GM12891 (cell line): ENCODE data around the gene CCDC71.

Experiments
- DNase-seq: peaks from one replicate; pipeline ENCODE4 v3.0.0; 2011; ENCODE audit warnings: low spot score; ENCODE audit not compliant: insufficient read length
- FAIRE-seq: peaks from 2 replicates; lab custom pipeline; 2011; peaks lifted over from hg19 to GRCh38; lab: Jason Lieb, UNC
- PAX5 ChIP-seq: IDR thresholded peaks from 2 replicates; pipeline ENCODE4 v1.6.1; 2011; ENCODE audit warnings: low read length, moderate library complexity, mild to moderate bottlenecking; ENCODE audit not compliant: insufficient read depth, severe bottlenecking
- POLR2A ChIP-seq: IDR thresholded peaks from 2 replicates; pipeline ENCODE4 v1.6.1; 2011; ENCODE audit warnings: low read depth, low read length, control low read depth
- POLR2AphosphoS5 ChIP-seq: IDR thresholded peaks from 2 replicates; pipeline ENCODE4 v1.6.1; 2011; ENCODE audit warnings: low read depth, low read length, control low read depth
- POU2F2 ChIP-seq: IDR thresholded peaks from 2 replicates; pipeline ENCODE4 v1.6.1; 2011; ENCODE audit warnings: low read depth, mild to moderate bottlenecking, control low read depth, low read length, moderate library complexity
- SPI1 ChIP-seq: IDR thresholded peaks from 2 replicates; pipeline ENCODE4 v1.6.1; 2011; ENCODE audit warnings: low read depth, low read length, control low read depth
- TAF1 ChIP-seq: IDR thresholded peaks from 2 replicates; pipeline ENCODE4 v1.6.1; 2011; ENCODE audit warnings: low read depth, low read length, control low read depth

CCDC71 gene

GRCh38 chr3:49133226-49133951 lies 32.7 kb downstream of the CCDC71 start:
- no peak for TF ChIP-seq POLR2AphosphoS5
- TF ChIP-seq PAX5 = no peak
- TF ChIP-seq SPI1 = no peak
- TF ChIP-seq POU2F2 = no peak
- TF ChIP-seq POLR2A = no peak
- no peak for TF ChIP-seq TAF1
- FAIRE-seq = no peak
- DNase-seq = no peak

- DNase-seq = no peak
- no peak for FAIRE-seq
- TF ChIP-seq TAF1 = no peak
- TF ChIP-seq POLR2A = no peak
- no peak for TF ChIP-seq POLR2AphosphoS5
- TF ChIP-seq PAX5 = no peak
- no peak for TF ChIP-seq POU2F2
- TF ChIP-seq SPI1 = no peak
Measured at GRCh38 chr3:49132437-49133225, 33.5 kb downstream of the CCDC71 start, which contains the start of gene LAMB2. TSS of gene LAMB2 (minus strand) at chr3:49133050. CDS start at chr3:49132867, 183 bp downstream.

GRCh38 chr3:49132073-49132436 lies 34.1 kb downstream of the CCDC71 start:
- no peak for TF ChIP-seq POU2F2
- no peak for TF ChIP-seq TAF1
- no peak for TF ChIP-seq PAX5
- TF ChIP-seq SPI1 = no peak
- no peak for TF ChIP-seq POLR2AphosphoS5
- TF ChIP-seq POLR2A = no peak
- DNase-seq = no peak
- no peak for FAIRE-seq

GRCh38 chr3:49131576-49131975 lies 34.6 kb downstream of the CCDC71 start:
- no peak for DNase-seq
- FAIRE-seq = no peak
- TF ChIP-seq POLR2AphosphoS5 (no peak), SPI1 (no peak), PAX5 (no peak), TAF1 (no peak), POLR2A (no peak), POU2F2 (no peak)

- FAIRE-seq (no peak), DNase-seq (no peak)
- no peak for TF ChIP-seq SPI1
- TF ChIP-seq POLR2A = no peak
- no peak for TF ChIP-seq POU2F2
- no peak for TF ChIP-seq POLR2AphosphoS5
- TF ChIP-seq PAX5 = no peak
- no peak for TF ChIP-seq TAF1
Measured at GRCh38 chr3:49131040-49131439, 35.1 kb downstream of the CCDC71 start.

GRCh38 chr3:49124991-49125670 lies 41.0 kb downstream of the CCDC71 start:
- TF ChIP-seq PAX5 = no peak
- no peak for TF ChIP-seq POLR2AphosphoS5
- no peak for TF ChIP-seq POU2F2
- no peak for TF ChIP-seq TAF1
- TF ChIP-seq POLR2A = no peak
- TF ChIP-seq SPI1 = no peak
- FAIRE-seq (no peak), DNase-seq (no peak)

- FAIRE-seq (no peak), DNase-seq (no peak)
- TF ChIP-seq SPI1 = no peak
- TF ChIP-seq TAF1 = no peak
- no peak for TF ChIP-seq POU2F2
- no peak for TF ChIP-seq PAX5
- TF ChIP-seq POLR2AphosphoS5 = no peak
- no peak for TF ChIP-seq POLR2A
Measured at GRCh38 chr3:49124203-49124602, 41.9 kb downstream of the CCDC71 start.

GRCh38 chr3:49123687-49124086 lies 42.4 kb downstream of the CCDC71 start:
- no peak for DNase-seq
- TF ChIP-seq PAX5 = no peak
- no peak for TF ChIP-seq POLR2A
- TF ChIP-seq POLR2AphosphoS5 = no peak
- no peak for TF ChIP-seq TAF1
- TF ChIP-seq POU2F2 = no peak
- no peak for TF ChIP-seq SPI1
- FAIRE-seq = no peak
